Cardiac muscle cell (in vitro differentiated cells and primary cell): Measurements from ENCODE around the gene AVL9. TPM values are rescaled to one million over a fixed set of nuclear protein-coding genes. Genes with fewer than 3 reads are reported as not detected.
"Not testable (repeated sequence)": the region's sequence is repeated elsewhere in the genome, so short reads cannot be mapped to it uniquely, and the experiment has no call there.

Experiments used
- DNase-seq, 2 donors: peaks; one replicate each; pipeline versions ENCODE4 v3.0.0 to v3.0.0-alpha.2; 2010 to 2017; ENCODE audit warnings: low read depth in 1 of 2, low spot score in 1 of 2
- H3K27ac ChIP-seq: fragments of 200-600 bp; sonication (generic); 2 replicates; pipeline ENCODE4 v1.5.1; 2016
- H3K27me3 ChIP-seq: fragments of 200-600 bp; sonication (generic); 2 replicates; pipeline ENCODE4 v1.6.0; 2016; ENCODE audit warnings: control low read depth
- H3K36me3 ChIP-seq: fragments of 200-600 bp; sonication (generic); 2 replicates; pipeline ENCODE4 v1.5.1; 2016; ENCODE audit warnings: control low read depth
- H3K4me1 ChIP-seq: fragments of 200-600 bp; sonication (generic); 2 replicates; pipeline ENCODE4 v1.8.1; 2017; ENCODE audit warnings: low read depth, mild to moderate bottlenecking, mixed run types
- H3K4me3 ChIP-seq: fragments of 200-600 bp; sonication (generic); 2 replicates; pipeline ENCODE4 v1.5.1; 2016; ENCODE audit warnings: mild to moderate bottlenecking
- H3K9me3 ChIP-seq: fragments of 200-600 bp; sonication (generic); 2 replicates; pipeline ENCODE4 v1.5.1; 2017; ENCODE audit warnings: low read depth, mild to moderate bottlenecking, control low read depth
- polyA plus RNA-seq: library from polyadenylated mRNA; unstranded; fragments of >200 nt; fragmentation: Nextera tagmentation; extraction: Ambion mirVana; gene quantifications from 2 replicates; pipeline ENCODE4 v1.2.1, GENCODE V29; 2016
- total RNA-seq: library from RNA; depleted of rRNA; stranded (reverse); fragments of >200 nt; gene quantifications from 2 replicates; pipeline ENCODE4 v1.2.3, GENCODE V29; 2016

The AVL9 gene
- total and polyA plus RNA-seq, 2 experiments from 2014 or later, result 12.7 to 19.9 TPM

GRCh38 chr7:32637611-32638010, 142.3 kb downstream of the AVL9 start:
- H3K4me1 ChIP-seq, H3K4me3 ChIP-seq, H3K27me3 ChIP-seq, H3K9me3 ChIP-seq, H3K36me3 ChIP-seq, H3K27ac ChIP-seq: not testable (repeated sequence)
- peak in 1 of 2 donors; percentile 19 for DNase-seq

Other genes with a start within 250 kb of the AVL9 start
- 15.4 and 39.7 TPM in 2 replicates for gene LSM5, start 5.1 kb upstream of the AVL9 start, total RNA-seq
- 123 and 150 TPM in 2 replicates for gene LSM5, start 5.1 kb upstream of the AVL9 start, polyA plus RNA-seq